ENCODE measurements around the gene TRMT6. TPM values are rescaled to one million over a fixed set of nuclear protein-coding genes. Genes with fewer than 3 reads are reported as not detected.

The TRMT6 gene
- polyA plus RNA-seq, 1 of the 3 experiments (the other 2 are of a cell fraction) = 16.1 TPM

GRCh38 chr20:5890773-5891441 lies 59.4 kb downstream of the TRMT6 start:
- CTCF ChIA-PET = no interaction called here
- Histone ChIP-seq H3K4me1 (ENCODE audit: control insufficient read depth in 1 of 2, insufficient read depth in 2 of 2, low read depth in 1 of 2, low read length in 1 of 2) (peaks cover 0 to 16% of the 10 kb centered on the region in 2 experiments; a peak in 2 of 4 replicates), H3K27ac (ENCODE audit: low read depth in 2 of 2, low read length in 1 of 2) (no peak overlapping the region), H3K4me3 (ENCODE audit: low read depth in 2 of 2, low read length in 1 of 2) (no peak overlapping the region), H3F3A (replicated peaks; ENCODE audit: insufficient read depth) (no peaks in the 10 kb centered on the region), H3K9me2 (no peaks in the 10 kb centered on the region), H3K36me3 (replicated peaks in 1 of 2; ENCODE audit: control insufficient read depth in 1 of 2, insufficient read depth in 2 of 2, low read length in 1 of 2) (no peaks in the 10 kb centered on the region), H3K79me2 (ENCODE audit: insufficient read depth) (no peaks in the 10 kb centered on the region), H3K9ac (no peak overlapping the region), H4K20me1 (ENCODE audit: insufficient read depth) (no peaks in the 10 kb centered on the region), H3K9me3 (no peaks in the 10 kb centered on the region), H2AFZ (ENCODE audit: low read depth) (no peak overlapping the region), H3K4me2 (no peak overlapping the region), H3K27me3 (ENCODE audit: insufficient read depth) (peaks cover 12% of the 10 kb centered on the region; the same call in 1 of the 2 replicates)
- POLR2A ChIA-PET = no interaction called here
- WGBS (ENCODE audit: low lambda C conversion rate) = 68% methylated on average over 10 of the region's 10 CpGs
- DNase-seq = no peak
- TF ChIP-seq, protein P1, sequence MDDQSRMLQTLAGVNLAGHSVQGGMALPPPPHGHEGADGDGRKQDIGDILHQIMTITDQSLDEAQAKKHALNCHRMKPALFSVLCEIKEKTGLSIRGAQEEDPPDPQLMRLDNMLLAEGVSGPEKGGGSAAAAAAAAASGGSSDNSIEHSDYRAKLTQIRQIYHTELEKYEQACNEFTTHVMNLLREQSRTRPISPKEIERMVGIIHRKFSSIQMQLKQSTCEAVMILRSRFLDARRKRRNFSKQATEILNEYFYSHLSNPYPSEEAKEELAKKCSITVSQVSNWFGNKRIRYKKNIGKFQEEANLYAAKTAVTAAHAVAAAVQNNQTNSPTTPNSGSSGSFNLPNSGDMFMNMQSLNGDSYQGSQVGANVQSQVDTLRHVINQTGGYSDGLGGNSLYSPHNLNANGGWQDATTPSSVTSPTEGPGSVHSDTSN (IDR thresholded peaks at IDR 0.05) = no peak
- TF ChIP-seq RXRA (IDR thresholded peaks at IDR 0.05; ENCODE audit: borderline replicate concordance, low read depth) = no peak
- no peak for TF ChIP-seq TCF12 (IDR thresholded peaks at IDR 0.05)
- no peak for TF ChIP-seq ELF1 (IDR thresholded peaks at IDR 0.05)
- no peak for TF ChIP-seq JUND (IDR thresholded peaks at IDR 0.05)
- TF ChIP-seq MAX (IDR thresholded peaks at IDR 0.05; ENCODE audit: low read depth) = no peak
- TF ChIP-seq RCOR1 (IDR thresholded peaks at IDR 0.05; ENCODE audit: low read length) = no peak
- TF ChIP-seq EZH2phosphoT487 (IDR thresholded peaks at IDR 0.05; ENCODE audit: borderline replicate concordance, low read depth) = no peak
- TF ChIP-seq, protein P2, sequence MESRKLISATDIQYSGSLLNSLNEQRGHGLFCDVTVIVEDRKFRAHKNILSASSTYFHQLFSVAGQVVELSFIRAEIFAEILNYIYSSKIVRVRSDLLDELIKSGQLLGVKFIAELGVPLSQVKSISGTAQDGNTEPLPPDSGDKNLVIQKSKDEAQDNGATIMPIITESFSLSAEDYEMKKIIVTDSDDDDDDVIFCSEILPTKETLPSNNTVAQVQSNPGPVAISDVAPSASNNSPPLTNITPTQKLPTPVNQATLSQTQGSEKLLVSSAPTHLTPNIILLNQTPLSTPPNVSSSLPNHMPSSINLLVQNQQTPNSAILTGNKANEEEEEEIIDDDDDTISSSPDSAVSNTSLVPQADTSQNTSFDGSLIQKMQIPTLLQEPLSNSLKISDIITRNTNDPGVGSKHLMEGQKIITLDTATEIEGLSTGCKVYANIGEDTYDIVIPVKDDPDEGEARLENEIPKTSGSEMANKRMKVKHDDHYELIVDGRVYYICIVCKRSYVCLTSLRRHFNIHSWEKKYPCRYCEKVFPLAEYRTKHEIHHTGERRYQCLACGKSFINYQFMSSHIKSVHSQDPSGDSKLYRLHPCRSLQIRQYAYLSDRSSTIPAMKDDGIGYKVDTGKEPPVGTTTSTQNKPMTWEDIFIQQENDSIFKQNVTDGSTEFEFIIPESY (IDR thresholded peaks at IDR 0.05; ENCODE audit: borderline replicate concordance, low read depth) = no peak
- TF ChIP-seq GABPA (IDR thresholded peaks at IDR 0.05; ENCODE audit: low read depth) = no peak
- TF ChIP-seq MXI1 (IDR thresholded peaks at IDR 0.05; ENCODE audit: low read depth, low read length) = no peak

DNA sequence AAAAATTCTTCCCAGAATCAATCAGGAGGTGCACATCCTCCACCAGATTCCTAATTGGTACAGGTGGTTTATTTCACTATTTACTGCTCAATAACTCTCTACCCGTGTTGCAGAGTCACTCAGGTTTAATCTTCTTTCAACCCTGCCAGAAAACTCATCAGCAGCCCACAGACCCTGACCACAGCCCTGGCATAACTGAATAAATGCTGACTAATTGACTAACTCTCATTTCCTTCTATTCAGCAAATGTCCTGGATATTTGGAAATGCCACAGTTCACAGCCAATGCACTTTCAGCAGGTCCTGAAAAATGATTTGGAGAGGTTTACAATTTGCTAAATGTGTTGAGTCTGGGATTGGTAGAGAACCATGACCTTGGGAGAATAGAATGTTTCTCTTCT lies 62.3 kb downstream of the TRMT6 start:
- TF ChIP-seq USF2 (IDR thresholded peaks at IDR 0.05; ENCODE audit: borderline replicate concordance, low read depth, low read length) (no peak), RXRA (IDR thresholded peaks at IDR 0.05; ENCODE audit: borderline replicate concordance, low read depth) (no peak), MXI1 (IDR thresholded peaks at IDR 0.05; ENCODE audit: low read depth, low read length) (no peak), CHD2 (IDR thresholded peaks at IDR 0.05; ENCODE audit: low read length, partially characterized antibody) (no peak), NFIC (IDR thresholded peaks at IDR 0.05; ENCODE audit: borderline replicate concordance) (no peak), TEAD4 (IDR thresholded peaks at IDR 0.05; ENCODE audit: borderline replicate concordance, insufficient read depth) (no peak), GABPA (IDR thresholded peaks at IDR 0.05; ENCODE audit: low read depth) (no peak)
- ChIA-PET CTCF (interaction anchor here (1.5 kb wide), 1 partner anchor 14 kb away, joined by 3 read pairs; no protein-coding TSS in a partner anchor), POLR2A (no interaction called here)
- no peaks in the 10 kb centered on the region for H3K79me2 ChIP-seq (ENCODE audit: insufficient read depth)
- H3K4me1 ChIP-seq (ENCODE audit: control insufficient read depth in 1 of 2, insufficient read depth in 2 of 2, low read depth in 1 of 2, low read length in 1 of 2) = peaks cover 0 to 18% of the 10 kb centered on the region in 2 experiments; a peak in 2 of 4 replicates
- peaks cover 12% of the 10 kb centered on the region; the same call in 1 of the 2 replicates for H3K27me3 ChIP-seq (ENCODE audit: insufficient read depth)
- no peaks in the 10 kb centered on the region for H3F3A ChIP-seq (replicated peaks; ENCODE audit: insufficient read depth)
- H3K9me2 ChIP-seq = no peaks in the 10 kb centered on the region
- no peaks in the 10 kb centered on the region for H3K9me3 ChIP-seq
- DNase-seq = no peak
- H3K36me3 ChIP-seq (replicated peaks in 1 of 2; ENCODE audit: control insufficient read depth in 1 of 2, insufficient read depth in 2 of 2, low read length in 1 of 2) = no peaks in the 10 kb centered on the region
- no peak overlapping the region for H3K4me2 ChIP-seq
- no peak overlapping the region for H2AFZ ChIP-seq (ENCODE audit: low read depth)
- H4K20me1 ChIP-seq (ENCODE audit: insufficient read depth) = no peaks in the 10 kb centered on the region
- H3K27ac ChIP-seq (ENCODE audit: low read depth in 2 of 2, low read length in 1 of 2) = no peak overlapping the region
- 33% methylated on average over 1 of the region's 1 CpG for WGBS (ENCODE audit: low lambda C conversion rate)
- no peak overlapping the region for H3K4me3 ChIP-seq (ENCODE audit: low read depth in 2 of 2, low read length in 1 of 2)
- no peak overlapping the region for H3K9ac ChIP-seq
